H1 (cell line): Measurements from ENCODE around the gene MCF2L. TPM values are rescaled to one million over a fixed set of nuclear protein-coding genes. Genes with fewer than 3 reads are reported as not detected.

Experiments used
- CTCF ChIA-PET: fragments of 300-600 bp; sonication (Branson Sonifier 250); formaldehyde crosslinking; loops from one replicate; lab custom pipeline; 2021; ENCODE audit not compliant: partially characterized antibody; lab: Charles Lee
- POLR2A ChIA-PET: fragments of 300-600 bp; sonication (Branson Sonifier 250); formaldehyde crosslinking; loops from one replicate; lab custom pipeline; 2021; ENCODE audit warnings: inconsistent platforms; ENCODE audit not compliant: partially characterized antibody; lab: Charles Lee
- DNase-seq, 2 experiments: peaks; one replicate each; pipeline versions ENCODE4 v3.0.0 to v3.0.0-alpha.2; 2010 to 2022; ENCODE audit warnings: low spot score in 2 of 2, low read depth in 1 of 2, mixed read lengths in 1 of 2
- FAIRE-seq: peaks from 2 replicates; lab custom pipeline; 2011; peaks lifted over from hg19 to GRCh38; lab: Jason Lieb, UNC
- H2AFZ ChIP-seq: 2 replicates; pipeline ENCODE4 v1.8.1; 2012; ENCODE audit warnings: low read length, inconsistent platforms
- H2AK5ac ChIP-seq: 2 replicates; pipeline ENCODE4 v1.6.1; 2013; ENCODE audit warnings: low read depth, low read length
- H2BK120ac ChIP-seq: replicated peaks from 2 replicates; pipeline ENCODE3; 2013; ENCODE audit warnings: low read depth, low read length, inconsistent platforms
- H2BK12ac ChIP-seq: 2 replicates; pipeline ENCODE4 v1.6.1; 2013; ENCODE audit warnings: low read depth, low read length
- H2BK15ac ChIP-seq: 2 replicates; pipeline ENCODE4 v1.6.1; 2013; ENCODE audit warnings: low read length
- H2BK20ac ChIP-seq: 2 replicates; pipeline ENCODE4 v1.6.1; 2013; ENCODE audit warnings: low read length
- H2BK5ac ChIP-seq: 2 replicates; pipeline ENCODE4 v1.6.1; 2013; ENCODE audit warnings: low read depth, low read length
- H3K14ac ChIP-seq: 2 replicates; pipeline ENCODE4 v1.6.1; 2013; ENCODE audit warnings: inconsistent platforms; ENCODE audit not compliant: insufficient read length
- H3K18ac ChIP-seq: 2 replicates; pipeline ENCODE4 v1.6.1; 2013; ENCODE audit warnings: low read length; ENCODE audit errors: extremely low read depth
- H3K23ac ChIP-seq: 2 replicates; pipeline ENCODE4 v1.6.1; 2013; ENCODE audit warnings: inconsistent platforms; ENCODE audit not compliant: insufficient read length
- H3K23me2 ChIP-seq: 2 replicates; pipeline ENCODE4 v1.6.1; 2013; ENCODE audit warnings: low read depth, low read length
- H3K27ac ChIP-seq: 2 replicates; pipeline ENCODE4 v1.6.1; 2011; ENCODE audit warnings: low read depth, low read length, inconsistent platforms
- H3K27me3 ChIP-seq, 4 experiments: replicated peaks in 1 of 4; 1 replicate in 1 of 4; 2 replicates in 3 of 4; pipeline versions ENCODE4 v1.6.1 to v1.8.1; 2011 to 2013; ENCODE audit warnings: low read length in 3 of 4, mild to moderate bottlenecking in 3 of 4, inconsistent platforms in 2 of 4, mixed read lengths in 2 of 4, moderate library complexity in 1 of 4; ENCODE audit not compliant: control insufficient read depth in 3 of 4, insufficient read depth in 3 of 4; ENCODE audit errors: extremely low read depth in 1 of 4
- H3K36me3 ChIP-seq, 4 experiments: 2 replicates each; pipeline versions ENCODE4 v1.6.1 to v1.8.1; 2011 to 2013; ENCODE audit warnings: mild to moderate bottlenecking in 4 of 4, low read length in 3 of 4, moderate library complexity in 2 of 4, control low read depth in 1 of 4, inconsistent platforms in 1 of 4; ENCODE audit not compliant: insufficient read depth in 4 of 4, control insufficient read depth in 2 of 4
- H3K4ac ChIP-seq: replicated peaks from 2 replicates; pipeline ENCODE3; 2013; ENCODE audit warnings: low read length, low read depth, mixed read lengths, inconsistent platforms; ENCODE audit not compliant: insufficient read length
- H3K4me1 ChIP-seq, 4 experiments: replicated peaks in 1 of 4; 1 replicate in 1 of 4; 2 replicates in 3 of 4; pipeline versions ENCODE4 v1.6.1 to v1.8.1; 2011 to 2013; ENCODE audit warnings: low read length in 3 of 4, inconsistent platforms in 2 of 4, mixed read lengths in 1 of 4; ENCODE audit not compliant: insufficient read depth in 4 of 4, control insufficient read depth in 3 of 4
- H3K4me2 ChIP-seq, 2 experiments: 2 replicates each; pipeline versions ENCODE4 v1.6.1 to v1.8.1; 2011 to 2013; ENCODE audit warnings: low read depth in 2 of 2, low read length in 2 of 2, control low read depth in 1 of 2, inconsistent platforms in 1 of 2, mild to moderate bottlenecking in 1 of 2; ENCODE audit not compliant: insufficient read depth in 1 of 2
- H3K4me3 ChIP-seq, 4 experiments: fragments of 200-600, 300-600 bp in 1 of 4; sonication (generic), shearing (Covaris generic), sonication (Bioruptor Twin) in 1 of 4; 2 replicates each; pipeline versions ENCODE4 v1.5.1 to v1.8.1; 2011 to 2016; ENCODE audit warnings: low read length in 4 of 4, low read depth in 3 of 4, control low read depth in 2 of 4, inconsistent platforms in 2 of 4, mild to moderate bottlenecking in 2 of 4, mixed read lengths in 1 of 4, moderate library complexity in 1 of 4; ENCODE audit not compliant: insufficient read depth in 2 of 4; ENCODE audit errors: extremely low read depth in 1 of 4
- H3K56ac ChIP-seq: replicated peaks from 2 replicates; pipeline ENCODE3; 2013; ENCODE audit warnings: low read depth, mild to moderate bottlenecking, mixed read lengths, low read length, inconsistent platforms; ENCODE audit not compliant: insufficient read length
- H3K79me1 ChIP-seq: 2 replicates; pipeline ENCODE4 v1.6.1; 2013; ENCODE audit warnings: low read depth, low read length, control low read depth
- H3K79me2 ChIP-seq, 2 experiments: 2 replicates each; pipeline versions ENCODE4 v1.6.1 to v1.8.1; 2012 to 2013; ENCODE audit warnings: low read length in 2 of 2, mild to moderate bottlenecking in 2 of 2, inconsistent platforms in 1 of 2; ENCODE audit not compliant: insufficient read depth in 2 of 2, control insufficient read depth in 1 of 2
- H3K9ac ChIP-seq, 4 experiments: replicated peaks in 1 of 4; 1 replicate in 1 of 4; 2 replicates in 3 of 4; pipeline versions ENCODE4 v1.6.1 to v1.8.1; 2011 to 2013; ENCODE audit warnings: low read depth in 3 of 4, low read length in 3 of 4, control low read depth in 2 of 4, mild to moderate bottlenecking in 2 of 4, moderate library complexity in 2 of 4, inconsistent platforms in 1 of 4; ENCODE audit errors: extremely low read depth in 1 of 4
- H3K9me3 ChIP-seq, 2 experiments: 2 replicates each; pipeline versions ENCODE4 v1.6.1 to v1.8.1; 2012 to 2013; ENCODE audit warnings: mild to moderate bottlenecking in 2 of 2, moderate library complexity in 2 of 2, control low read depth in 1 of 2, inconsistent platforms in 1 of 2, low read depth in 1 of 2, low read length in 1 of 2, mixed read lengths in 1 of 2; ENCODE audit not compliant: insufficient read depth in 2 of 2
- H4K20me1 ChIP-seq, 2 experiments: replicated peaks in 1 of 2; 2 replicates each; pipeline versions ENCODE3 to v1.8.1; 2011 to 2013; ENCODE audit warnings: inconsistent platforms in 2 of 2, low read length in 2 of 2, mild to moderate bottlenecking in 1 of 2; ENCODE audit not compliant: insufficient read depth in 2 of 2, control insufficient read depth in 1 of 2
- H4K5ac ChIP-seq: 2 replicates; pipeline ENCODE4 v1.6.1; 2013; ENCODE audit warnings: low read length, low read depth, mixed read lengths, inconsistent platforms; ENCODE audit not compliant: insufficient read length
- H4K8ac ChIP-seq: 2 replicates; pipeline ENCODE4 v1.8.0; 2013; ENCODE audit warnings: mild to moderate bottlenecking, moderate library complexity, low read length, inconsistent platforms; ENCODE audit not compliant: insufficient read depth; ENCODE audit errors: extremely low read depth
- H4K91ac ChIP-seq: replicated peaks from 2 replicates; pipeline ENCODE3; 2013; ENCODE audit warnings: low read length, mixed read lengths, inconsistent platforms; ENCODE audit not compliant: insufficient read length
- RNF2 ChIP-seq: fragments of 200-900, 300-1000 bp; sonication (generic); IDR thresholded peaks from 2 replicates; pipeline ENCODE4 v1.7.1; 2016; ENCODE audit warnings: borderline replicate concordance, low read depth, mild to moderate bottlenecking, antibody characterized with exemption, low read length; ENCODE audit not compliant: poor library complexity, severe bottlenecking; ENCODE audit errors: missing control alignments
- WGBS, 2 experiments: shearing (Covaris generic) in 1 of 2; methylation state at CpG; one replicate each; pipeline versions ENCODE4 v1.1.6 to v1.1.7; 2013 to 2015; ENCODE audit warnings: low lambda C conversion rate in 2 of 2, mixed read lengths in 2 of 2, inconsistent platforms in 1 of 2, low coverage in 1 of 2, missing lambda C conversion rate in 1 of 2; ENCODE audit not compliant: insufficient replicate concordance in 2 of 2, insufficient coverage in 1 of 2, insufficient read length in 1 of 2; ENCODE audit errors: extremely low coverage in 1 of 2, missing lambda C conversion rate in 1 of 2; 5-methylcytosine and 5-hydroxymethylcytosine counted together
- polyA plus RNA-seq, 7 experiments: library from polyadenylated mRNA; depleted of rRNA in 3 of 7; stranded (reverse) in 5 of 7; unstranded in 2 of 7; fragments of >200 nt in 5 of 7; fragments of 200-250 nt in 2 of 7; gene quantifications; 1 replicate in 5 of 7; 2 replicates in 1 of 7; 4 replicates in 1 of 7; pipeline versions ENCODE4 v1.2.1 to v1.2.3, GENCODE V29; 2011 to 2013; ENCODE audit warnings: missing spikeins in 2 of 7, mixed read lengths in 2 of 7
- total RNA-seq: library from RNA; stranded (reverse); fragmentation: NEBNext Ultra II Directional; extraction: Animal tissue kit (Norgen Biotek cat#: 25700); gene quantifications from 2 replicates; pipeline ENCODE4 v1.2.1, GENCODE V29; 2021

The MCF2L gene
- total and polyA plus RNA-seq, 2 of the 8 experiments (the other 6 are each of a cell fraction or from before 2014, with no cell fraction given), result 10.1 to 24.4 TPM

GRCh38 chr13:112960706-112961105 lies 8.3 kb upstream of the MCF2L start:
- Histone ChIP-seq H3K79me2 (no peaks in the 10 kb centered on the region), H3K27ac (no peak overlapping the region), H2BK5ac (no peak overlapping the region), H3K4ac (no peak overlapping the region), H4K20me1 (peaks cover 2 to 11% of the 10 kb centered on the region in 2 experiments), H2BK120ac (no peak overlapping the region), H3K36me3 (no peaks in the 10 kb centered on the region), H4K8ac (no peak overlapping the region), H3K23ac (no peak overlapping the region), H4K91ac (no peak overlapping the region), H2AK5ac (no peak overlapping the region), H3K14ac (no peak overlapping the region), H4K5ac (no peak overlapping the region), H3K4me2 (no peak overlapping the region), H2BK12ac (no peak overlapping the region), H3K23me2 (0 out of 2 replicates have a peak, but pooled peaks cover 2% of the 10 kb centered on the region), H3K9ac (no peak overlapping the region), H3K56ac (no peak overlapping the region), H3K4me3 (no peak overlapping the region), H3K79me1 (no peaks in the 10 kb centered on the region), H3K18ac (no peak overlapping the region), H3K9me3 (no peaks in the 10 kb centered on the region), H2BK20ac (no peak overlapping the region), H2BK15ac (no peak overlapping the region), H3K4me1 (peaks cover 3 to 9% (median 7%) of the 10 kb centered on the region in 4 experiments), H3K27me3 (no peaks in the 10 kb centered on the region; a peak in 1 of 7 replicates), H2AFZ (no peak overlapping the region)
- ChIA-PET POLR2A (no interaction called here), CTCF (no interaction called here)
- 92% methylated on average over 6 of the region's 7 CpGs; no CpG with 5 or more reads in 1 of the 2 experiments for whole genome bisulfite sequencing, 2 experiments
- DNase-seq (no peak), FAIRE-seq (no peak)
- TF ChIP-seq RNF2, result no peak
